IMR-90 (cell line): ENCODE data around the gene NDUFS5. TPM values are rescaled to one million over a fixed set of nuclear protein-coding genes. Genes with fewer than 3 reads are reported as not detected.

Experiments used
- ATAC-seq: fragments of 200-7000 bp; cut with Tn5 transposase; 2 replicates; pipeline ENCODE4 v1.9.1; 2020; ENCODE audit warnings: low read depth, mild to moderate bottlenecking, moderate library complexity
- BruUV-seq: library from RNA; stranded (reverse); fragments of 400-500 nt; replicated peaks from 2 replicates; lab custom pipeline; 2021; lab: Mats Ljungman, UMichigan
- CTCF ChIA-PET: fragments of 300-600 bp; formaldehyde crosslinking; extraction: SDS; loops from one replicate; lab custom pipeline; 2021; ENCODE audit warnings: antibody characterized with exemption; lab: Yijun Ruan, JAX
- POLR2A ChIA-PET: fragments of 300-600 bp; sonication (Branson Sonifier 250); formaldehyde crosslinking; loops from one replicate; lab custom pipeline; 2022; ENCODE audit warnings: antibody characterized with exemption; ENCODE audit not compliant: unreplicated experiment; lab: Charles Lee
- DNase-seq: peaks from one replicate; pipeline ENCODE4 v3.0.0; 2013
- H2AFZ ChIP-seq: replicated peaks from 2 replicates; pipeline ENCODE3; 2013; ENCODE audit warnings: low read length, mild to moderate bottlenecking; ENCODE audit not compliant: poor library complexity
- H2AK5ac ChIP-seq: 2 replicates; pipeline ENCODE4 v1.6.1; 2013; ENCODE audit warnings: low read depth, low read length, inconsistent platforms
- H2AK9ac ChIP-seq: replicated peaks from 2 replicates; pipeline ENCODE3; 2013; ENCODE audit warnings: mild to moderate bottlenecking, low read depth, low read length, moderate library complexity; ENCODE audit not compliant: poor library complexity
- H2BK120ac ChIP-seq: 2 replicates; pipeline ENCODE4 v1.6.1; 2013; ENCODE audit warnings: low read depth, low read length, inconsistent platforms
- H2BK15ac ChIP-seq: 3 replicates; pipeline ENCODE4 v1.6.1; 2013; ENCODE audit warnings: low read depth, low read length, inconsistent platforms
- H2BK20ac ChIP-seq: 2 replicates; pipeline ENCODE4 v1.6.1; 2013; ENCODE audit warnings: low read depth, mild to moderate bottlenecking, inconsistent platforms, low read length, moderate library complexity
- H2BK5ac ChIP-seq: 2 replicates; pipeline ENCODE4 v1.6.1; 2013; ENCODE audit warnings: mild to moderate bottlenecking, low read depth, low read length, inconsistent platforms; ENCODE audit not compliant: poor library complexity, severe bottlenecking
- H3K14ac ChIP-seq: replicated peaks from 2 replicates; pipeline ENCODE4 v1.6.1; 2013; ENCODE audit warnings: low read depth, low read length, inconsistent platforms
- H3K18ac ChIP-seq: 2 replicates; pipeline ENCODE4 v1.6.1; 2013; ENCODE audit warnings: low read depth, low read length, control low read depth
- H3K23ac ChIP-seq: 2 replicates; pipeline ENCODE4 v1.6.1; 2013; ENCODE audit warnings: low read depth, low read length, inconsistent platforms
- H3K27ac ChIP-seq: 2 replicates; pipeline ENCODE4 v1.5.1; 2013; ENCODE audit warnings: mild to moderate bottlenecking, control low read depth, low read length; ENCODE audit not compliant: insufficient read depth
- H3K27me3 ChIP-seq: 2 replicates; pipeline ENCODE4 v1.6.1; 2013; ENCODE audit warnings: low read length; ENCODE audit not compliant: control insufficient read depth, insufficient read depth
- H3K36me3 ChIP-seq: 2 replicates; pipeline ENCODE4 v1.6.1; 2013; ENCODE audit warnings: low read length, mixed read lengths; ENCODE audit not compliant: control insufficient read depth, insufficient read depth
- H3K4ac ChIP-seq: 2 replicates; pipeline ENCODE4 v1.6.1; 2013; ENCODE audit warnings: low read depth, low read length, inconsistent platforms
- H3K4me1 ChIP-seq: 2 replicates; pipeline ENCODE4 v1.6.1; 2013; ENCODE audit warnings: low read length, mixed read lengths; ENCODE audit not compliant: control insufficient read depth, insufficient read depth
- H3K4me2 ChIP-seq: 2 replicates; pipeline ENCODE4 v1.6.1; 2013; ENCODE audit warnings: low read depth, mild to moderate bottlenecking, control low read depth, low read length, moderate library complexity
- H3K4me3 ChIP-seq: 2 replicates; pipeline ENCODE4 v1.5.1; 2013; ENCODE audit warnings: low read depth, mild to moderate bottlenecking, control low read depth, low read length, moderate library complexity; ENCODE audit not compliant: insufficient read depth
- H3K56ac ChIP-seq: 2 replicates; pipeline ENCODE4 v1.6.1; 2013; ENCODE audit warnings: low read length, inconsistent platforms; ENCODE audit not compliant: insufficient read depth; ENCODE audit errors: extremely low read depth
- H3K79me1 ChIP-seq, 2 experiments: 2 replicates each; pipeline ENCODE4 v1.6.1; 2013; ENCODE audit warnings: low read length in 2 of 2, inconsistent platforms in 1 of 2, low read depth in 1 of 2
- H3K9ac ChIP-seq: 2 replicates; pipeline ENCODE4 v1.6.1; 2013; ENCODE audit warnings: low read depth, low read length, control low read depth
- H3K9me1 ChIP-seq: 2 replicates; pipeline ENCODE4 v1.6.1; 2013; ENCODE audit warnings: low read length, inconsistent platforms; ENCODE audit not compliant: insufficient read depth
- H3K9me3 ChIP-seq: 2 replicates; pipeline ENCODE4 v1.6.1; 2013; ENCODE audit warnings: low read length; ENCODE audit not compliant: control insufficient read depth, insufficient read depth
- H4K20me1 ChIP-seq: 2 replicates; pipeline ENCODE4 v1.6.1; 2013; ENCODE audit warnings: low read length, inconsistent platforms; ENCODE audit not compliant: insufficient read depth
- H4K5ac ChIP-seq: 2 replicates; pipeline ENCODE4 v1.6.1; 2013; ENCODE audit warnings: mild to moderate bottlenecking, low read depth, low read length, control low read depth
- H4K8ac ChIP-seq, 2 experiments: 2 replicates each; pipeline ENCODE4 v1.6.1; 2013; ENCODE audit warnings: low read depth in 2 of 2, low read length in 2 of 2, control low read depth in 1 of 2, inconsistent platforms in 1 of 2
- H4K91ac ChIP-seq: 2 replicates; pipeline ENCODE4 v1.6.1; 2013; ENCODE audit warnings: low read depth, low read length, inconsistent platforms; ENCODE audit not compliant: insufficient read depth
- BHLHE40 ChIP-seq: fragments of 150-350 bp; IDR thresholded peaks from 2 replicates; pipeline ENCODE4 v1.6.1; 2016; ENCODE audit warnings: mild to moderate bottlenecking, low read depth, low read length
- CEBPB ChIP-seq: IDR thresholded peaks from 2 replicates; pipeline ENCODE4 v1.6.1; 2012; ENCODE audit warnings: low read depth, low read length, improper control_type of control experiment
- FOS ChIP-seq: fragments of 150-350 bp; IDR thresholded peaks from 2 replicates; pipeline ENCODE4 v1.6.1; 2016; ENCODE audit warnings: low read depth, low read length
- MAFK ChIP-seq: IDR thresholded peaks from 2 replicates; pipeline ENCODE4 v1.6.1; 2012; ENCODE audit warnings: low read depth, low read length, improper control_type of control experiment
- NFE2L2 ChIP-seq: fragments of 150-350 bp; IDR thresholded peaks from 2 replicates; pipeline ENCODE4 v1.6.1; 2016; ENCODE audit warnings: low read depth, mild to moderate bottlenecking, low read length
- RFX5 ChIP-seq: IDR thresholded peaks from 2 replicates; pipeline ENCODE4 v1.8.0; 2012; ENCODE audit warnings: low read depth, mild to moderate bottlenecking, low read length, moderate library complexity
- SMC3 ChIP-seq: fragments of 150-350 bp; IDR thresholded peaks from 2 replicates; pipeline ENCODE4 v1.6.1; 2016; ENCODE audit warnings: low read depth, mild to moderate bottlenecking, antibody characterized with exemption, low read length, moderate library complexity
- WGBS, 2 experiments: methylation state at CpG; one replicate each; pipeline versions ENCODE4 v1.1.5 to v1.1.7; 2013; ENCODE audit warnings: missing lambda C conversion rate in 2 of 2; ENCODE audit not compliant: insufficient read length in 1 of 2; ENCODE audit errors: extremely low coverage in 2 of 2; 5-methylcytosine and 5-hydroxymethylcytosine counted together
- dilution Hi-C: fragments of 300-500 bp; cut with HindIII; formaldehyde crosslinking; loops from one replicate; pipeline ENCODE4 v1.14.3; 2018; ENCODE audit warnings: low sequenced_read_pairs; ENCODE audit not compliant: unreplicated experiment
- in situ Hi-C: fragments of 300-500 bp; cut with MboI; formaldehyde crosslinking; loops from 3 replicates; pipeline ENCODE4 v1.14.3; 2019; ENCODE audit warnings: low sequenced_read_pairs, inconsistent platforms, mixed read lengths
- intact Hi-C: fragments of 100-400 bp; cut with micrococcal nuclease; formaldehyde crosslinking; loops from 2 replicates; pipeline ENCODE4 v1.10.0; 2022
- polyA plus RNA-seq, 3 experiments: library from polyadenylated mRNA; depleted of rRNA; stranded (reverse); fragments of >200 nt; gene quantifications; 2 replicates each; pipeline ENCODE4 v1.2.3, GENCODE V29; 2012; ENCODE audit warnings: low replicate concordance in 1 of 3
- total RNA-seq: library from RNA; depleted of rRNA; stranded (reverse); fragments of >200 nt; gene quantifications from 2 replicates; pipeline ENCODE4 v1.2.3, GENCODE V29; 2012
- TF ChIP-seq, protein P1 (sequence below): fragments of 150-350 bp; IDR thresholded peaks from 2 replicates; pipeline ENCODE4 v1.6.1; 2017; ENCODE audit warnings: mild to moderate bottlenecking, antibody characterized with exemption, low read length, low read depth
- TF ChIP-seq, protein P2 (sequence below): conservative IDR thresholded peaks from 2 replicates; pipeline ENCODE4 v1.5.1; 2012; ENCODE audit warnings: mild to moderate bottlenecking, low read depth, low read length, improper control_type of control experiment

Gene NDUFS5
- total and polyA plus RNA-seq, 2 of the 4 experiments (the other 2 are of a cell fraction), result 645 to 1,092 TPM

DNA sequence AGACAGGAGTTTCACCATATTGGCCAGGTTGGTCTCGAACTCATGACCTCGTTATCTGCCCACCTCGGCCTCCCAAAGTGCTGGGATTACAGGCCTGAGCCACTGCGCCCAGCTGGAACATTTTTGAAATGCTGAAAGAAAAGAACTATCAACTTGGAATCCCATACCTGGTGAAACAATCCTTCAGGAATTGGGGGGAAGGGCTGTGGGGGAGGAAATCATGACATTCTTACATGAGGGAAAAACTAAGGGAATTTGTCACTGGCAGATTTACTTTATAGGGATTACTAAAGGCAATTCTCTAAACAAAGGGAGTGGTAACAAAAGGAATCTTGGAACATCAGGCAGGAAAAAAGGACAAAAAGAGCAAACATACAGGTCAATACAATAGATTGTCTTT is 25.8 kb downstream of the NDUFS5 start:
- H2BK20ac ChIP-seq, result no peak overlapping the region
- H3K79me1 ChIP-seq, result no peaks in the 10 kb centered on the region
- intact Hi-C loops (loop anchor here (5.0 kb wide), 1 partner anchor 35 kb away; no protein-coding TSS in a partner anchor), dilution Hi-C loops (no loop called here), in situ Hi-C loops (no loop called here)
- H3K18ac ChIP-seq, result no peak overlapping the region
- no TSS peak for BruUV-seq
- no peak overlapping the region for H4K5ac ChIP-seq
- no peak overlapping the region for H4K8ac ChIP-seq
- no peak for DNase-seq
- no peaks in the 10 kb centered on the region for H3K9me3 ChIP-seq
- no peak overlapping the region for H2BK120ac ChIP-seq
- H2BK5ac ChIP-seq, result no peak overlapping the region
- no peak for ATAC-seq
- H3K27ac ChIP-seq, result no peak overlapping the region
- H3K4ac ChIP-seq, result no peak overlapping the region
- CTCF ChIA-PET, result no interaction called here
- H4K91ac ChIP-seq, result no peak overlapping the region
- no peak overlapping the region for H3K4me3 ChIP-seq
- H3K9me1 ChIP-seq, result peaks cover 9% of the 10 kb centered on the region
- no CpG with 5 or more reads among the region's 4 CpGs for WGBS, 2 experiments
- H2AK5ac ChIP-seq, result no peak overlapping the region
- H3K4me2 ChIP-seq, result no peak overlapping the region
- H3K14ac ChIP-seq, result no peak overlapping the region
- no peak overlapping the region for H2AFZ ChIP-seq
- POLR2A ChIA-PET, result no interaction called here
- H3K4me1 ChIP-seq, result no peaks in the 10 kb centered on the region; the same call in 1 of the 2 replicates
- H2BK15ac ChIP-seq, result no peak overlapping the region
- H3K27me3 ChIP-seq, result no peaks in the 10 kb centered on the region
- H3K23ac ChIP-seq, result no peak overlapping the region
- no peak overlapping the region for H3K9ac ChIP-seq
- no peak for TF ChIP-seq FOS
- no peak for TF ChIP-seq RFX5
- TF ChIP-seq, protein P1, sequence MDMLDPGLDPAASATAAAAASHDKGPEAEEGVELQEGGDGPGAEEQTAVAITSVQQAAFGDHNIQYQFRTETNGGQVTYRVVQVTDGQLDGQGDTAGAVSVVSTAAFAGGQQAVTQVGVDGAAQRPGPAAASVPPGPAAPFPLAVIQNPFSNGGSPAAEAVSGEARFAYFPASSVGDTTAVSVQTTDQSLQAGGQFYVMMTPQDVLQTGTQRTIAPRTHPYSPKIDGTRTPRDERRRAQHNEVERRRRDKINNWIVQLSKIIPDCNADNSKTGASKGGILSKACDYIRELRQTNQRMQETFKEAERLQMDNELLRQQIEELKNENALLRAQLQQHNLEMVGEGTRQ, result no peak
- TF ChIP-seq NFE2L2, result no peak
- no peak for TF ChIP-seq MAFK
- TF ChIP-seq CEBPB, result no peak
- no peak for TF ChIP-seq SMC3
- no peak for TF ChIP-seq BHLHE40
- TF ChIP-seq, protein P2, sequence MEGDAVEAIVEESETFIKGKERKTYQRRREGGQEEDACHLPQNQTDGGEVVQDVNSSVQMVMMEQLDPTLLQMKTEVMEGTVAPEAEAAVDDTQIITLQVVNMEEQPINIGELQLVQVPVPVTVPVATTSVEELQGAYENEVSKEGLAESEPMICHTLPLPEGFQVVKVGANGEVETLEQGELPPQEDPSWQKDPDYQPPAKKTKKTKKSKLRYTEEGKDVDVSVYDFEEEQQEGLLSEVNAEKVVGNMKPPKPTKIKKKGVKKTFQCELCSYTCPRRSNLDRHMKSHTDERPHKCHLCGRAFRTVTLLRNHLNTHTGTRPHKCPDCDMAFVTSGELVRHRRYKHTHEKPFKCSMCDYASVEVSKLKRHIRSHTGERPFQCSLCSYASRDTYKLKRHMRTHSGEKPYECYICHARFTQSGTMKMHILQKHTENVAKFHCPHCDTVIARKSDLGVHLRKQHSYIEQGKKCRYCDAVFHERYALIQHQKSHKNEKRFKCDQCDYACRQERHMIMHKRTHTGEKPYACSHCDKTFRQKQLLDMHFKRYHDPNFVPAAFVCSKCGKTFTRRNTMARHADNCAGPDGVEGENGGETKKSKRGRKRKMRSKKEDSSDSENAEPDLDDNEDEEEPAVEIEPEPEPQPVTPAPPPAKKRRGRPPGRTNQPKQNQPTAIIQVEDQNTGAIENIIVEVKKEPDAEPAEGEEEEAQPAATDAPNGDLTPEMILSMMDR, result no peak
- H3K56ac ChIP-seq, result no peak overlapping the region
- H3K36me3 ChIP-seq, result peaks cover 5% of the 10 kb centered on the region; the same call in 1 of the 2 replicates
- no peaks in the 10 kb centered on the region for H4K20me1 ChIP-seq
- no peak overlapping the region for H2AK9ac ChIP-seq
